Measurements from ENCODE around the gene SDC3.

SDC3 gene, protein sequence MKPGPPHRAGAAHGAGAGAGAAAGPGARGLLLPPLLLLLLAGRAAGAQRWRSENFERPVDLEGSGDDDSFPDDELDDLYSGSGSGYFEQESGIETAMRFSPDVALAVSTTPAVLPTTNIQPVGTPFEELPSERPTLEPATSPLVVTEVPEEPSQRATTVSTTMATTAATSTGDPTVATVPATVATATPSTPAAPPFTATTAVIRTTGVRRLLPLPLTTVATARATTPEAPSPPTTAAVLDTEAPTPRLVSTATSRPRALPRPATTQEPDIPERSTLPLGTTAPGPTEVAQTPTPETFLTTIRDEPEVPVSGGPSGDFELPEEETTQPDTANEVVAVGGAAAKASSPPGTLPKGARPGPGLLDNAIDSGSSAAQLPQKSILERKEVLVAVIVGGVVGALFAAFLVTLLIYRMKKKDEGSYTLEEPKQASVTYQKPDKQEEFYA

DNA sequence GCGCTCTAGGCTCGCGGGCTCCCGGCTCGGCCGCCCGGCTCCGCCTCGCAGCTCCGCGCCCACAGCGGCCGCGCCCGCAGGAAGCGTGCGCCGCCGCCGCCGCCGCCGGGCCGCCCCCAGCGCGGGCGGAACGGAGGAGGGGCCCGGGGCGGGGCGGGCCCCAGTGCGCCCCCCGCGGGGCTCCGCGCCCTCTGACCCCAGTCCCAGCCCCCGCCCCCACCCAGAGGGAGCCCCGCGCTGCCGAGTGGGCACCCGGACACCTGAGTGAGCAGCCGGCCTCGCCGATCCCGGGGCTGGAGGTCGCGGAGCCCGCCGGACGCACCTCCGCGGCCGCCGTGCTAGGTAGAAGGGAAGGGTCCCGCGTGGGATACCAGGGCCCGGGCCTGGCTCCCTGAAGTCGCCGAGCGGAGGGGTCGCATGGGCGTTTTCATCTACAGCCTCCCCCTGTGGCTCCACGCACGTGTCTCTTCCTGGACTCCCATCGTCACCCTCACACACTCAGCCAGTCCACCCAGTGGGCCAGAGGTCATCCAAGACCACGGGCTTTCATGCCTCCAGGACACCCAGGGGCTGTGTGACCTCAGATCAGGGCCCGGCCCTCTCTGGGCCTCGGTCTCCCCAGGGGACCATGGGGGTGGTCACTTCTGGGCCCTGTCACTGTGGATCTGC, at the start of gene SDC3:
Gene SDC3, minus strand, starts transcription at position 63 of the 669 bp plus-strand sequence. CDS start 172 bp downstream, outside the sequence.
- ATAC-seq (ENCODE audit: insufficient read depth, low read depth) (peak; percentile 69), DNase-seq (no peak)
- no peaks in the 10 kb centered on the region for H3K79me2 ChIP-seq (ENCODE audit: insufficient read depth, low read length)
- H4K20me1 ChIP-seq (ENCODE audit: insufficient read depth, low read length) = peaks cover 24% of the 10 kb centered on the region
- peak; percentile 56 for TF ChIP-seq EZH2 (IDR thresholded peaks at IDR 0.05; ENCODE audit: borderline replicate concordance, low read depth, low read length, severe bottlenecking)
- TF ChIP-seq, protein P1, sequence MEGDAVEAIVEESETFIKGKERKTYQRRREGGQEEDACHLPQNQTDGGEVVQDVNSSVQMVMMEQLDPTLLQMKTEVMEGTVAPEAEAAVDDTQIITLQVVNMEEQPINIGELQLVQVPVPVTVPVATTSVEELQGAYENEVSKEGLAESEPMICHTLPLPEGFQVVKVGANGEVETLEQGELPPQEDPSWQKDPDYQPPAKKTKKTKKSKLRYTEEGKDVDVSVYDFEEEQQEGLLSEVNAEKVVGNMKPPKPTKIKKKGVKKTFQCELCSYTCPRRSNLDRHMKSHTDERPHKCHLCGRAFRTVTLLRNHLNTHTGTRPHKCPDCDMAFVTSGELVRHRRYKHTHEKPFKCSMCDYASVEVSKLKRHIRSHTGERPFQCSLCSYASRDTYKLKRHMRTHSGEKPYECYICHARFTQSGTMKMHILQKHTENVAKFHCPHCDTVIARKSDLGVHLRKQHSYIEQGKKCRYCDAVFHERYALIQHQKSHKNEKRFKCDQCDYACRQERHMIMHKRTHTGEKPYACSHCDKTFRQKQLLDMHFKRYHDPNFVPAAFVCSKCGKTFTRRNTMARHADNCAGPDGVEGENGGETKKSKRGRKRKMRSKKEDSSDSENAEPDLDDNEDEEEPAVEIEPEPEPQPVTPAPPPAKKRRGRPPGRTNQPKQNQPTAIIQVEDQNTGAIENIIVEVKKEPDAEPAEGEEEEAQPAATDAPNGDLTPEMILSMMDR (IDR thresholded peaks at IDR 0.05; ENCODE audit: borderline replicate concordance, extremely low read depth, low read length, poor library complexity, severe bottlenecking) = no peak
- peak within 1 kb of the TSS; percentile 39 for H3K4me2 ChIP-seq (ENCODE audit: insufficient read depth, low read length)
- no peak within 1 kb of the TSS for H2AFZ ChIP-seq (ENCODE audit: low read depth, low read length)
- H3K4me1 ChIP-seq (ENCODE audit: insufficient read depth, low read length) = no peaks in the 10 kb centered on the region
- H3K9me3 ChIP-seq (ENCODE audit: insufficient read depth, low read length, severe bottlenecking) = no peaks in the 10 kb centered on the region
- H3K27me3 ChIP-seq (ENCODE audit: insufficient read depth, low read length, poor library complexity) = peaks cover 35% of the 10 kb centered on the region
- no peaks in the 10 kb centered on the region for H3K36me3 ChIP-seq (ENCODE audit: insufficient read depth, low read length)
- H3K9ac ChIP-seq (ENCODE audit: low read depth, low read length) = no peak within 1 kb of the TSS
- no peak within 1 kb of the TSS for H3K4me3 ChIP-seq (ENCODE audit: low read depth in 1 of 2, low read length in 2 of 2)
- no peak within 1 kb of the TSS for H3K27ac ChIP-seq (ENCODE audit: low read length)

DNA sequence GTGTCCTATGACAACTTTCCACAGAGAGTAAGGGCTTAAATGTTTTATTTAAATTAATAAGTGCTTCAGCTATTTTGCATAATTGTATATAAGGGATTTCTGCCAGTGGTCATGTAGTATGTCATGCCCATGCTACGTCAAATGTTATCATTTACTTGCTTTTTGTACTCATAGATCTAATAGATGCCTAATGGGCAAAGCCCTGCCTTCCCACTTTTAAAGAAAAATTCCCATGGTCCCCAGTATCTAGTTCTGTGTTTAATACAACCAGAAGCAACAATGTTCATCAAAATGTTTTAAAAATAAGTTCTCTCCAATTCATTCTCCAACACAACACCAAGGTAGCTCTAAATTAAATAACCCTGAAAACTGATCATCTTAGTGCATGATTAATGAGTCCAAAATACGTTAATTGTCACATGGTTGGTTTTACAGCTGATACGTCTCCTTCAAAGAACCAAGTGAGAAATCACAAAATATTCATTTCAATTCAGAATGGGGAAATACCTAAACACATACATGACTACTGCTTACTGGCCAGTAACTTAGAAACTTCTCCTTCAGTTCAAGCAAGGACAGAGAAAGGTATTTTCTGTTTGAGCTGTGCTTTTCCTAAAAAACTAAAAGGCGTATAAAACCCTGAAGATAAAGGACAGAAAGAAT, 49.1 kb upstream of the SDC3 start:
- no peak overlapping the region for H2AFZ ChIP-seq (ENCODE audit: low read depth, low read length)
- TF ChIP-seq, protein P1 (IDR thresholded peaks at IDR 0.05; ENCODE audit: borderline replicate concordance, extremely low read depth, low read length, poor library complexity, severe bottlenecking) = no peak
- no peak for TF ChIP-seq EZH2 (IDR thresholded peaks at IDR 0.05; ENCODE audit: borderline replicate concordance, low read depth, low read length, severe bottlenecking)
- no peak overlapping the region for H3K27ac ChIP-seq (ENCODE audit: low read length)
- no peaks in the 10 kb centered on the region for H3K27me3 ChIP-seq (ENCODE audit: insufficient read depth, low read length, poor library complexity)
- peaks cover 54% of the 10 kb centered on the region for H4K20me1 ChIP-seq (ENCODE audit: insufficient read depth, low read length)
- ATAC-seq (ENCODE audit: insufficient read depth, low read depth) (no peak), DNase-seq (no peak)
- no peak overlapping the region for H3K4me2 ChIP-seq (ENCODE audit: insufficient read depth, low read length)
- no peak overlapping the region for H3K4me3 ChIP-seq (ENCODE audit: low read depth in 1 of 2, low read length in 2 of 2)
- H3K79me2 ChIP-seq (ENCODE audit: insufficient read depth, low read length) = peaks cover 71% of the 10 kb centered on the region
- peaks cover 96% of the 10 kb centered on the region for H3K36me3 ChIP-seq (ENCODE audit: insufficient read depth, low read length)
- H3K9me3 ChIP-seq (ENCODE audit: insufficient read depth, low read length, severe bottlenecking) = no peaks in the 10 kb centered on the region
- no peak overlapping the region for H3K9ac ChIP-seq (ENCODE audit: low read depth, low read length)
- H3K4me1 ChIP-seq (ENCODE audit: insufficient read depth, low read length) = no peaks in the 10 kb centered on the region

DNA sequence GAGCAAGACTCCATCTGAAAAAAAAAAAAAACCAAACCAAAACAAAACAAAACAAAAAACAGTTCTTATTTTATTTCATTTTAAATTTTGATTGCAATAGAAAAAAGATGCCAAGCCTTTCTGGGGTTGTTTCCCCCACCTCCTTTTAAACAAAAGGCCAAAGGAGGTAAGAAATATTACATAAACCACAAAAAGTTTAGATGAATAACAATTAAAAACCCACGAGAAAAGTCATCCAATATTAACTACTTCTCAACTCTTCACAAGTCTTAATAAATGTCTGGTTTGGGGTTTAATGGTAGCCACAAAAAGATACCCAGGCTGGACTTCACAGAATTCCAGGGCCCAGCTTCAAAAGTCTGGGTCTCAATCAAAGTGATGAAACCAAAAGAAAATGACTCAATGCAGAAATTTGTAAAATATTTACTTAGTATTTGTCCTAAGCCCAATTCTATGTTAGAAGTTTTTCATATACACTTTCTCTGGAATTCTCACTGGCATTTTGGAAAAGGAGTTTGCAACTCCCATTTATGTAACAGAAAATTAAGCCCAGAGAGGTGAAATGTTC, 47.0 kb upstream of the SDC3 start:
- H3K4me2 ChIP-seq (ENCODE audit: insufficient read depth, low read length) = no peak overlapping the region
- H2AFZ ChIP-seq (ENCODE audit: low read depth, low read length) = no peak overlapping the region
- TF ChIP-seq, protein P1 (IDR thresholded peaks at IDR 0.05; ENCODE audit: borderline replicate concordance, extremely low read depth, low read length, poor library complexity, severe bottlenecking) = no peak
- TF ChIP-seq EZH2 (IDR thresholded peaks at IDR 0.05; ENCODE audit: borderline replicate concordance, low read depth, low read length, severe bottlenecking) = no peak
- peaks cover 64% of the 10 kb centered on the region for H3K79me2 ChIP-seq (ENCODE audit: insufficient read depth, low read length)
- no peak overlapping the region for H3K4me3 ChIP-seq (ENCODE audit: low read depth in 1 of 2, low read length in 2 of 2)
- H4K20me1 ChIP-seq (ENCODE audit: insufficient read depth, low read length) = peaks cover 51% of the 10 kb centered on the region
- no peak overlapping the region for H3K27ac ChIP-seq (ENCODE audit: low read length)
- peaks cover 95% of the 10 kb centered on the region for H3K36me3 ChIP-seq (ENCODE audit: insufficient read depth, low read length)
- no peak overlapping the region for H3K9ac ChIP-seq (ENCODE audit: low read depth, low read length)
- no peak for ATAC-seq (ENCODE audit: insufficient read depth, low read depth)
- no peaks in the 10 kb centered on the region for H3K27me3 ChIP-seq (ENCODE audit: insufficient read depth, low read length, poor library complexity)
- H3K4me1 ChIP-seq (ENCODE audit: insufficient read depth, low read length) = no peaks in the 10 kb centered on the region
- no peak for DNase-seq
- H3K9me3 ChIP-seq (ENCODE audit: insufficient read depth, low read length, severe bottlenecking) = no peaks in the 10 kb centered on the region
